ENCODE measurements around the gene HOXA6.

GRCh38 chr7:27165996-27166530 is 18.5 kb upstream of the HOXA6 start:
- TF ChIP-seq CTCF (IDR thresholded peaks at IDR 0.05; ENCODE audit: low read depth, low read length, missing input control) (no peak), EGR1 (IDR thresholded peaks at IDR 0.05; ENCODE audit: low read depth in 2 of 2) (no peak), REST (IDR thresholded peaks at IDR 0.05) (no peak), TAF1 (conservative IDR thresholded peaks at IDR 0.05) (no peak), YY1 (IDR thresholded peaks at IDR 0.05) (no peak)
